ENCODE data around the gene ZNF648. TPM values are rescaled to one million over a fixed set of nuclear protein-coding genes. Genes with fewer than 3 reads are reported as not detected.

ZNF648 gene
- total RNA-seq, 1 donor from 2014 or later: not detected

- ATAC-seq (ENCODE audit: low read depth) (no peak), DNase-seq (no peak)
- intact Hi-C loops (cut with micrococcal nuclease): no loop called here
- CTCF ChIA-PET: interaction anchor here (1.3 kb wide), 1 partner anchor 11 kb away, joined by 4 read pairs; no protein-coding TSS in a partner anchor
- H3K27ac Mint-ChIP-seq: no peak overlapping the region
- TF ChIP-seq CTCF (IDR thresholded peaks at IDR 0.05): no peak
- POLR2A ChIA-PET: no interaction called here
- peaks cover 45% of the 10 kb centered on the region for H3K27me3 Mint-ChIP-seq
- no peaks in the 10 kb centered on the region for H3K4me1 Mint-ChIP-seq
- H3K36me3 Mint-ChIP-seq (ENCODE audit: low read depth): no peaks in the 10 kb centered on the region
- no peaks in the 10 kb centered on the region for H3K9me3 Mint-ChIP-seq
- no peak overlapping the region for H3K4me3 Mint-ChIP-seq
These were observed 3.8 kb upstream of the ZNF648 start for GRCh38 chr1:182065126-182065845.

- intact Hi-C loops (cut with micrococcal nuclease): no loop called here
- no peak for ATAC-seq (ENCODE audit: low read depth)
- H3K36me3 Mint-ChIP-seq (ENCODE audit: low read depth): no peaks in the 10 kb centered on the region
These were observed 3.1 kb upstream of the ZNF648 start for GRCh38 chr1:182064611-182065010.

GRCh38 chr1:182062223-182062622, 711 bp upstream of the ZNF648 start:
- intact Hi-C loops (cut with micrococcal nuclease): no loop called here
- Mint-ChIP-seq H3K9me3 (no peaks in the 10 kb centered on the region), H3K27me3 (peaks cover 48% of the 10 kb centered on the region), H3K27ac (no peak overlapping the region), H3K4me3 (no peak overlapping the region), H3K4me1 (no peaks in the 10 kb centered on the region), H3K36me3 (ENCODE audit: low read depth) (no peaks in the 10 kb centered on the region)
- ChIA-PET POLR2A (no interaction called here), CTCF (no interaction called here)
- no peak for ATAC-seq (ENCODE audit: low read depth)
- no peak for DNase-seq
- no peak for TF ChIP-seq CTCF (IDR thresholded peaks at IDR 0.05)

More at GRCh38 chr1:182064611-182065010, 3.1 kb upstream of the ZNF648 start:
- no peaks in the 10 kb centered on the region for H3K9me3 Mint-ChIP-seq
- H3K4me1 Mint-ChIP-seq: no peaks in the 10 kb centered on the region
- H3K4me3 Mint-ChIP-seq: no peak overlapping the region
- DNase-seq: no peak
- TF ChIP-seq CTCF (IDR thresholded peaks at IDR 0.05): no peak
- no peak overlapping the region for H3K27ac Mint-ChIP-seq
- ChIA-PET CTCF (interaction anchor here (1.3 kb wide), 1 partner anchor 10 kb away, joined by 4 read pairs; no protein-coding TSS in a partner anchor), POLR2A (no interaction called here)
- H3K27me3 Mint-ChIP-seq: peaks cover 49% of the 10 kb centered on the region

- Mint-ChIP-seq H3K4me1 (no peaks in the 10 kb centered on the region), H3K9me3 (no peaks in the 10 kb centered on the region), H3K36me3 (ENCODE audit: low read depth) (no peaks in the 10 kb centered on the region), H3K27me3 (peaks cover 53% of the 10 kb centered on the region), H3K27ac (no peak overlapping the region), H3K4me3 (no peak overlapping the region)
- ATAC-seq (ENCODE audit: low read depth): no peak
- TF ChIP-seq CTCF (IDR thresholded peaks at IDR 0.05): no peak
- intact Hi-C loops (cut with micrococcal nuclease): no loop called here
- POLR2A ChIA-PET: no interaction called here
- CTCF ChIA-PET: no interaction called here
- no peak for DNase-seq
These were observed 635 bp downstream of the ZNF648 start for GRCh38 chr1:182060877-182061276.

GRCh38 chr1:182059936-182060335, 1.6 kb downstream of the ZNF648 start:
- H3K4me3 Mint-ChIP-seq: no peak overlapping the region
- H3K27me3 Mint-ChIP-seq: peaks cover 56% of the 10 kb centered on the region
- CTCF ChIA-PET: no interaction called here
- ATAC-seq (ENCODE audit: low read depth) (no peak), DNase-seq (no peak)
- intact Hi-C loops (cut with micrococcal nuclease): no loop called here
- no peak overlapping the region for H3K27ac Mint-ChIP-seq
- no peaks in the 10 kb centered on the region for H3K4me1 Mint-ChIP-seq
- TF ChIP-seq CTCF (IDR thresholded peaks at IDR 0.05): no peak
- POLR2A ChIA-PET: no interaction called here
- H3K36me3 Mint-ChIP-seq (ENCODE audit: low read depth): no peaks in the 10 kb centered on the region
- H3K9me3 Mint-ChIP-seq: no peaks in the 10 kb centered on the region

Data from activated B cell treated with CpG ODN at 0.5 μM for 24 hours (primary cell).